Thoracic aorta (tissue), 2 donors: ENCODE measurements around the gene DNAH17. TPM values are rescaled to one million over a fixed set of nuclear protein-coding genes. Genes with fewer than 3 reads are reported as not detected.
A peak's percentile ranks its signal among the peaks of the same experiment; 100 is the strongest.

Experiments used
- ATAC-seq: fragments of 150-250 bp; one replicate; pipeline ENCODE4 v1.8.0; 2017; ENCODE audit warnings: low read depth; ENCODE audit not compliant: insufficient number of reproducible peaks, low FRiP score
- DNase-seq: peaks from one replicate; pipeline ENCODE4 v3.0.0-alpha.2; 2020; ENCODE audit warnings: low spot score
- H3K27ac ChIP-seq, 2 donors: fragments of 200-600 bp; sonication (generic); 1 replicate in 1 of 2; 2 replicates in 1 of 2; pipeline ENCODE4 v1.5.1; 2016; ENCODE audit warnings: mild to moderate bottlenecking in 2 of 2, moderate library complexity in 2 of 2
- H3K27me3 ChIP-seq: fragments of 200-600 bp; sonication (generic); replicated peaks from 2 replicates; pipeline ENCODE4 v1.6.0; 2016; ENCODE audit warnings: mild to moderate bottlenecking; ENCODE audit not compliant: insufficient read depth
- H3K36me3 ChIP-seq: fragments of 200-600 bp; sonication (generic); one replicate; pipeline ENCODE4 v1.5.1; 2016
- H3K4me1 ChIP-seq, 2 donors: fragments of 200-600 bp; sonication (generic); 1 replicate in 1 of 2; 2 replicates in 1 of 2; pipeline versions ENCODE4 v1.5.1 to v1.6.0; 2016; ENCODE audit warnings: low read depth in 2 of 2, mild to moderate bottlenecking in 1 of 2; ENCODE audit not compliant: control insufficient read depth in 1 of 2
- H3K4me3 ChIP-seq: fragments of 200-600 bp; sonication (generic); 2 replicates; pipeline ENCODE4 v1.5.1; 2016; ENCODE audit warnings: mild to moderate bottlenecking
- H3K9me3 ChIP-seq: fragments of 200-600 bp; sonication (generic); 2 replicates; pipeline ENCODE4 v1.5.1; 2016
- total RNA-seq, 2 donors: library from RNA; depleted of rRNA; stranded (reverse); fragments of >200 nt; gene quantifications; one replicate each; pipeline versions ENCODE4 v1.1.0 to v1.2.3, GENCODE V29; 2016
- TF ChIP-seq, protein P1 (sequence below): fragments of 200-600 bp; sonication (generic); IDR thresholded peaks from one replicate; pipeline ENCODE4 v1.5.1; 2019; ENCODE audit warnings: antibody characterized with exemption

DNAH17 gene
- total RNA-seq, 2 donors from 2014 or later, result 0.14 TPM

- TF ChIP-seq, protein P1, sequence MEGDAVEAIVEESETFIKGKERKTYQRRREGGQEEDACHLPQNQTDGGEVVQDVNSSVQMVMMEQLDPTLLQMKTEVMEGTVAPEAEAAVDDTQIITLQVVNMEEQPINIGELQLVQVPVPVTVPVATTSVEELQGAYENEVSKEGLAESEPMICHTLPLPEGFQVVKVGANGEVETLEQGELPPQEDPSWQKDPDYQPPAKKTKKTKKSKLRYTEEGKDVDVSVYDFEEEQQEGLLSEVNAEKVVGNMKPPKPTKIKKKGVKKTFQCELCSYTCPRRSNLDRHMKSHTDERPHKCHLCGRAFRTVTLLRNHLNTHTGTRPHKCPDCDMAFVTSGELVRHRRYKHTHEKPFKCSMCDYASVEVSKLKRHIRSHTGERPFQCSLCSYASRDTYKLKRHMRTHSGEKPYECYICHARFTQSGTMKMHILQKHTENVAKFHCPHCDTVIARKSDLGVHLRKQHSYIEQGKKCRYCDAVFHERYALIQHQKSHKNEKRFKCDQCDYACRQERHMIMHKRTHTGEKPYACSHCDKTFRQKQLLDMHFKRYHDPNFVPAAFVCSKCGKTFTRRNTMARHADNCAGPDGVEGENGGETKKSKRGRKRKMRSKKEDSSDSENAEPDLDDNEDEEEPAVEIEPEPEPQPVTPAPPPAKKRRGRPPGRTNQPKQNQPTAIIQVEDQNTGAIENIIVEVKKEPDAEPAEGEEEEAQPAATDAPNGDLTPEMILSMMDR, result peak; percentile 67
- Histone ChIP-seq H3K4me1 (no peaks in the 10 kb centered on the region), H3K4me3 (no peak overlapping the region), H3K27me3 (no peaks in the 10 kb centered on the region), H3K9me3 (no peaks in the 10 kb centered on the region), H3K27ac (no peak overlapping the region), H3K36me3 (no peaks in the 10 kb centered on the region)
- ATAC-seq (peak; percentile 31), DNase-seq (no peak)
Measured at GRCh38 chr17:78497115-78497540, 80.1 kb downstream of the DNAH17 start.

DNA sequence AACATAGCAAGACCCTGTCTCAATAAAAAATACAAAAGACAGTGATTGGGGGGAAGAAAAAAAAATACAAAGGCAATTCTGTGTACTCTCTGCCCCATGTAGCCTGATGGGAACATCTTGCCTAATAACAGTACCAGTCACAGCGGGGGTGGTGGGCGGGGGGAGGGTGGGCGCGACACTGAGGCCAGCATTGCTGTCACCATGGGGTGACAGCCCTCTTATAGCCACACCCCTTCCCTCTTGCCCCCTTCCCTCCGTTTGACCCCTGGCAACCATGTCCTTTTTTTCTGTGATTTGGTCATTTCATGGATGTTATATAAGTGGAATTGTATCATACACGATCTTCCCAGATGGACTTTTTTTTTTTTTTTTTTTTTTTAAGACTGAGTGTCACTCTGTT, 80.9 kb downstream of the DNAH17 start:
- Histone ChIP-seq H3K4me3 (no peak overlapping the region), H3K4me1 (no peaks in the 10 kb centered on the region), H3K9me3 (no peaks in the 10 kb centered on the region), H3K27me3 (no peaks in the 10 kb centered on the region), H3K36me3 (no peaks in the 10 kb centered on the region), H3K27ac (no peak overlapping the region)
- TF ChIP-seq, protein P1, result no peak
- no peak for DNase-seq
- ATAC-seq, result no peak

GRCh38 chr17:78495634-78496033, 81.6 kb downstream of the DNAH17 start:
- no peaks in the 10 kb centered on the region for H3K27me3 ChIP-seq
- H3K4me3 ChIP-seq, result no peak overlapping the region
- no peak overlapping the region for H3K27ac ChIP-seq
- ATAC-seq (no peak), DNase-seq (no peak)
- H3K4me1 ChIP-seq, result no peaks in the 10 kb centered on the region
- no peaks in the 10 kb centered on the region for H3K9me3 ChIP-seq
- no peaks in the 10 kb centered on the region for H3K36me3 ChIP-seq
- TF ChIP-seq, protein P1, result no peak

DNA sequence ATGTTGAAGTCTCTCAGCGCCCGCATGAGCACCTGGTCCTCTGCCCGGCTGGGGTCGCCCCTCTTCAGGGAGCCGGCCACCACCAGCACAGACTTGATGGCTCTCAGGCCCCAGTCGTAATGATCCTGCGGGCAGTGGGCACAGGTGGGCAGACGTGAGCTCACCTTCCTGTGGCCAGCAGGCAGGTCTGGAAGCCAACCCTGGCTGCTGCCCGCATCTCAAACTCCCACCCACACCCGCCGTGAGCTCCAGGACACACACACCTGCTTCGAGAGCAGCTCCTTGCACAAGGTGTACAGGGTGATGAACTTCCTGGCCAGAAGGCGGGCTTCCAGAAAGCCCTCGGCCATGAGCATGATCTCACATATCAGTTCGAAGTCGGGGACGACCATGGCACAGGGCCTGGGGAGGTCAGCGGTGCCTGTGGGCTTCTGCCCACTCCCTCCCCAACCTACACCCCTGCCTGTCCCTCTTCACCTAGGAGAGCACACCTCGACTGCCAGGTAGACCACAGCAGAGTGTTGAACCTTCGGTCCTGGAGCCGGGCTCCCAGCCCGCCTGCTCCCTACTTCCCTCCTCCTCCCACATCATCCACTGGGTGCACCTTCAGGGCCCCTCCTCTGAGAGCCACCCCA, 82.4 kb downstream of the DNAH17 start:
- Histone ChIP-seq H3K9me3 (no peaks in the 10 kb centered on the region), H3K36me3 (no peaks in the 10 kb centered on the region), H3K27me3 (no peaks in the 10 kb centered on the region), H3K27ac (no peak overlapping the region), H3K4me1 (no peaks in the 10 kb centered on the region), H3K4me3 (no peak overlapping the region)
- DNase-seq (no peak), ATAC-seq (no peak)
- TF ChIP-seq, protein P1, result no peak

GRCh38 chr17:78493853-78494695, 83.1 kb downstream of the DNAH17 start:
- Histone ChIP-seq H3K9me3 (no peaks in the 10 kb centered on the region), H3K36me3 (no peaks in the 10 kb centered on the region), H3K27me3 (no peaks in the 10 kb centered on the region), H3K27ac (no peak overlapping the region), H3K4me3 (no peak overlapping the region), H3K4me1 (no peaks in the 10 kb centered on the region)
- TF ChIP-seq, protein P1, result no peak
- ATAC-seq (no peak), DNase-seq (no peak)
